Ectodermal cell (in vitro differentiated cells): Measurements from ENCODE around the gene IFI35.

Experiments
- H3K27ac ChIP-seq: 2 replicates; pipeline ENCODE4 v1.7.0; 2013; ENCODE audit warnings: mild to moderate bottlenecking, low read depth, low read length; ENCODE audit not compliant: insufficient read depth, poor library complexity, severe bottlenecking
- H3K27me3 ChIP-seq: 2 replicates; pipeline ENCODE4 v1.7.0; 2013; ENCODE audit warnings: mild to moderate bottlenecking, low read length; ENCODE audit not compliant: insufficient read depth, control insufficient read depth, poor library complexity, severe bottlenecking
- H3K36me3 ChIP-seq: one replicate; pipeline ENCODE4 v1.7.0; 2013; ENCODE audit warnings: low read length; ENCODE audit not compliant: control insufficient read depth, insufficient read depth
- H3K4me1 ChIP-seq: one replicate; pipeline ENCODE4 v1.7.0; 2013; ENCODE audit warnings: low read length; ENCODE audit not compliant: control insufficient read depth, insufficient read depth
- H3K4me3 ChIP-seq: 2 replicates; pipeline ENCODE4 v1.7.0; 2013; ENCODE audit warnings: low read depth, low read length, control low read depth; ENCODE audit not compliant: insufficient read depth
- H3K9me3 ChIP-seq: 2 replicates; pipeline ENCODE4 v1.7.0; 2013; ENCODE audit warnings: mild to moderate bottlenecking, low read length, moderate library complexity; ENCODE audit not compliant: control insufficient read depth
- WGBS, 2 experiments: methylation state at CpG; one replicate each; pipeline ENCODE4 v1.1.7; 2013; ENCODE audit warnings: missing lambda C conversion rate in 2 of 2; 5-methylcytosine and 5-hydroxymethylcytosine counted together

IFI35 gene

GRCh38 chr17:43062984-43063638, 56.5 kb downstream of the IFI35 start:
- peaks cover 5% of the 10 kb centered on the region for H3K36me3 ChIP-seq
- no peaks in the 10 kb centered on the region for H3K27me3 ChIP-seq
- no peak overlapping the region for H3K4me3 ChIP-seq
- H3K9me3 ChIP-seq, result no peaks in the 10 kb centered on the region
- H3K27ac ChIP-seq, result no peak overlapping the region
- H3K4me1 ChIP-seq, result no peaks in the 10 kb centered on the region
- WGBS, 2 experiments, result 89 to 92% methylated on average over 10 of the region's 10 CpGs
